SK-N-SH (cell line): ENCODE measurements around the gene CLEC4A. TPM values are rescaled to one million over a fixed set of nuclear protein-coding genes. Genes with fewer than 3 reads are reported as not detected.

Source experiments
- CTCF ChIA-PET: fragments of 300-600, 350-600 bp; formaldehyde crosslinking; extraction: SDS; loops from one replicate; lab custom pipeline; 2021; lab: Yijun Ruan, JAX
- POLR2A ChIA-PET: fragments of 350-600 bp; sonication (Branson Sonifier 250); formaldehyde crosslinking; extraction: SDS; loops from one replicate; lab custom pipeline; 2020; ENCODE audit warnings: antibody characterized with exemption, inconsistent platforms; lab: Yijun Ruan, JAX
- DNase-seq: peaks from one replicate; pipeline ENCODE4 v3.0.0; 2012
- H2AFZ ChIP-seq: fragments of 200-600 bp; sonication (generic); 2 replicates; pipeline ENCODE4 v1.8.1; 2016; ENCODE audit warnings: antibody characterized with exemption, mild to moderate bottlenecking, low read depth
- H3F3A ChIP-seq: fragments of 200-600 bp; sonication (generic); replicated peaks from 2 replicates; pipeline ENCODE3; 2016; ENCODE audit warnings: antibody characterized with exemption, mild to moderate bottlenecking; ENCODE audit not compliant: insufficient read depth
- H3K27ac ChIP-seq, 2 experiments: fragments of 200-500 bp in 1 of 2; fragments of 200-600 bp in 1 of 2; sonication (Bioruptor generic) in 1 of 2; sonication (generic), shearing (Covaris generic) in 1 of 2; 2 replicates each; pipeline versions ENCODE4 v1.5.1 to v1.6.1; 2014 to 2016; ENCODE audit warnings: low read depth in 2 of 2, inconsistent platforms in 1 of 2, low read length in 1 of 2, mild to moderate bottlenecking in 1 of 2, mixed read lengths in 1 of 2
- H3K27me3 ChIP-seq: fragments of 200-600 bp; sonication (generic), shearing (Covaris generic); 2 replicates; pipeline ENCODE4 v1.6.1; 2016; ENCODE audit warnings: mixed run types; ENCODE audit not compliant: insufficient read depth
- H3K36me3 ChIP-seq, 2 experiments: fragments of 200-500 bp in 1 of 2; fragments of 200-600 bp in 1 of 2; sonication (Bioruptor generic) in 1 of 2; sonication (generic) in 1 of 2; replicated peaks in 1 of 2; 2 replicates each; pipeline versions ENCODE3 to v1.5.1; 2014 to 2016; ENCODE audit warnings: low read length in 1 of 2, mild to moderate bottlenecking in 1 of 2; ENCODE audit not compliant: insufficient read depth in 2 of 2, control insufficient read depth in 1 of 2
- H3K4me1 ChIP-seq, 2 experiments: fragments of 200-500 bp in 1 of 2; fragments of 200-600 bp in 1 of 2; sonication (Bioruptor generic) in 1 of 2; sonication (generic), shearing (Covaris generic) in 1 of 2; 2 replicates each; pipeline versions ENCODE4 v1.5.1 to v1.6.1; 2014 to 2016; ENCODE audit warnings: low read depth in 1 of 2, low read length in 1 of 2, mixed run types in 1 of 2; ENCODE audit not compliant: insufficient read depth in 2 of 2, control insufficient read depth in 1 of 2
- H3K4me2 ChIP-seq: fragments of 200-600 bp; sonication (generic), shearing (Covaris generic); 2 replicates; pipeline ENCODE4 v1.6.1; 2017; ENCODE audit warnings: mixed run types
- H3K4me3 ChIP-seq, 2 experiments: fragments of 200-500 bp in 1 of 2; fragments of 200-600 bp in 1 of 2; sonication (Bioruptor generic) in 1 of 2; sonication (generic), shearing (Covaris generic) in 1 of 2; 2 replicates each; pipeline versions ENCODE4 v1.5.1 to v1.8.1; 2014 to 2016; ENCODE audit warnings: low read depth in 2 of 2, inconsistent platforms in 1 of 2, low read length in 1 of 2, mild to moderate bottlenecking in 1 of 2, mixed read lengths in 1 of 2, moderate library complexity in 1 of 2
- H3K79me2 ChIP-seq: fragments of 200-600 bp; sonication (generic); 2 replicates; pipeline ENCODE4 v1.8.1; 2017; ENCODE audit warnings: mild to moderate bottlenecking; ENCODE audit not compliant: insufficient read depth
- H3K9ac ChIP-seq: fragments of 200-600 bp; sonication (generic); 2 replicates; pipeline ENCODE4 v1.6.1; 2017; ENCODE audit warnings: mixed run types
- H3K9me2 ChIP-seq: fragments of 200-600 bp; sonication (generic); 2 replicates; pipeline ENCODE4 v1.6.1; 2017; ENCODE audit warnings: mixed run types
- H3K9me3 ChIP-seq: fragments of 200-600 bp; sonication (generic); 2 replicates; pipeline ENCODE4 v1.6.1; 2017; ENCODE audit warnings: mixed run types, mild to moderate bottlenecking, moderate library complexity
- H4K20me1 ChIP-seq: fragments of 200-600 bp; sonication (generic); 2 replicates; pipeline ENCODE4 v1.6.1; 2017; ENCODE audit warnings: mild to moderate bottlenecking, mixed run types; ENCODE audit not compliant: insufficient read depth
- CHD2 ChIP-seq: fragments of 150-350 bp; IDR thresholded peaks from 2 replicates; pipeline ENCODE4 v1.6.1; 2018; ENCODE audit warnings: low read length; ENCODE audit not compliant: partially characterized antibody
- CTCF ChIP-seq: fragments of 200-600 bp; sonication (generic); IDR thresholded peaks from 2 replicates; pipeline ENCODE4 v1.6.1; 2017; ENCODE audit warnings: antibody characterized with exemption, mild to moderate bottlenecking, moderate library complexity
- ELF1 ChIP-seq: IDR thresholded peaks from 2 replicates; pipeline ENCODE4 v1.4.0; 2012
- EP300 ChIP-seq, 2 experiments: IDR thresholded peaks; 2 replicates each; pipeline versions ENCODE4 v1.4.0 to v1.6.1; 2012; ENCODE audit warnings: borderline replicate concordance in 1 of 2, low read depth in 1 of 2, low read length in 1 of 2
- EZH2phosphoT487 ChIP-seq: fragments of 200-600 bp; sonication (generic); IDR thresholded peaks from 2 replicates; pipeline ENCODE4 v1.6.1; 2017; ENCODE audit warnings: low read depth, mixed run types, mild to moderate bottlenecking, antibody characterized with exemption, moderate library complexity, borderline replicate concordance
- FOXJ3 ChIP-seq: sonication (generic); formaldehyde crosslinking; IDR thresholded peaks from 2 replicates; pipeline ENCODE4 v1.5.1; 2020; ENCODE audit warnings: mild to moderate bottlenecking, missing genetic modification reagents
- GABPA ChIP-seq: IDR thresholded peaks from 2 replicates; pipeline ENCODE4 v1.4.0; 2012; ENCODE audit warnings: low read depth, mild to moderate bottlenecking
- IRF3 ChIP-seq: fragments of 150-350 bp; IDR thresholded peaks from 2 replicates; pipeline ENCODE4 v1.6.1; 2016; ENCODE audit warnings: mild to moderate bottlenecking, low read depth, low read length
- NFIC ChIP-seq: IDR thresholded peaks from 2 replicates; pipeline ENCODE4 v1.4.0; 2012; ENCODE audit warnings: borderline replicate concordance
- NRF1 ChIP-seq: IDR thresholded peaks from 2 replicates; pipeline ENCODE4 v1.6.1; 2012; ENCODE audit warnings: low read depth, mild to moderate bottlenecking, low read length
- PBX3 ChIP-seq: IDR thresholded peaks from 2 replicates; pipeline ENCODE4; 2012
- RAD21 ChIP-seq: IDR thresholded peaks from 2 replicates; pipeline ENCODE4 v1.6.1; 2012; ENCODE audit warnings: mild to moderate bottlenecking, low read length
- TCF12 ChIP-seq: IDR thresholded peaks from 2 replicates; pipeline ENCODE4 v1.4.0; 2012
- USF2 ChIP-seq: fragments of 150-350 bp; IDR thresholded peaks from 2 replicates; pipeline ENCODE4 v1.6.1; 2017; ENCODE audit warnings: antibody characterized with exemption, low read length, low read depth, borderline replicate concordance
- YY1 ChIP-seq: IDR thresholded peaks from 2 replicates; pipeline ENCODE4 v1.4.0; 2012; ENCODE audit warnings: low read depth, mild to moderate bottlenecking
- WGBS: methylation state at CpG from one replicate; pipeline ENCODE4 v1.1.6; 2017; ENCODE audit warnings: low lambda C conversion rate; 5-methylcytosine and 5-hydroxymethylcytosine counted together
- polyA plus RNA-seq, 3 experiments: library from polyadenylated mRNA; depleted of rRNA; stranded (reverse); fragments of >200 nt; gene quantifications; 2 replicates each; pipeline ENCODE4 v1.2.3, GENCODE V29; 2012

Gene CLEC4A
- polyA plus RNA-seq, 1 of the 3 experiments (the other 2 are of a cell fraction), result 0.44 TPM

- H2AFZ ChIP-seq, result no peak overlapping the region
- H4K20me1 ChIP-seq, result no peaks in the 10 kb centered on the region
- H3K27ac ChIP-seq, result no peak overlapping the region
- CTCF ChIA-PET, result interaction anchor here (1.0 to 1.7 kb wide), 2 partner anchors 15 kb away, joined by 3 to 6 read pairs; no protein-coding TSS in a partner anchor
- H3K36me3 ChIP-seq, result peaks cover 42 to 71% of the 10 kb centered on the region in 2 experiments
- no peak overlapping the region for H3K9ac ChIP-seq
- TF ChIP-seq PBX3 (no peak), EZH2phosphoT487 (no peak), NRF1 (no peak), EP300 (IDR thresholded peaks at IDR 0.05; ENCODE audit: borderline replicate concordance in 1 of 2, low read depth in 1 of 2, low read length in 1 of 2) (no peak), CHD2 (no peak), RAD21 (no peak), NFIC (no peak), GABPA (no peak), ELF1 (no peak), FOXJ3 (no peak), CTCF (no peak), YY1 (no peak), USF2 (no peak), TCF12 (no peak), IRF3 (no peak)
- TF ChIP-seq, all 33 proteins: peak for 0
- H3K9me2 ChIP-seq, result no peaks in the 10 kb centered on the region
- DNase-seq, result no peak
- 95% methylated on average over 3 of the region's 3 CpGs for WGBS
- no peaks in the 10 kb centered on the region for H3K4me1 ChIP-seq
- no peaks in the 10 kb centered on the region for H3K27me3 ChIP-seq
- peaks cover 9% of the 10 kb centered on the region; the same call in 1 of the 2 replicates for H3K79me2 ChIP-seq
- H3K4me2 ChIP-seq, result no peak overlapping the region
- peaks cover 4% of the 10 kb centered on the region for H3F3A ChIP-seq
- POLR2A ChIA-PET, result no interaction called here
- no peaks in the 10 kb centered on the region for H3K9me3 ChIP-seq
- no peak overlapping the region for H3K4me3 ChIP-seq
These were observed 30.1 kb upstream of the CLEC4A start for GRCh38 chr12:8093291-8093690.
